ENCODE measurements around the gene PANK1.
"Not testable (repeated sequence)": the region's sequence is repeated elsewhere in the genome, so short reads cannot be mapped to it uniquely, and the experiment has no call there.

The PANK1 gene

GRCh38 chr10:89627830-89628229, 17.2 kb downstream of the PANK1 start:
- in situ Hi-C loops (cut with HindIII; ENCODE audit: low pct_unique_long_range_greater_than_20kb, low sequenced_read_pairs): no loop called here
- DNase-seq (ENCODE audit: low read depth in 1 of 2, low spot score in 1 of 2): no peak
- no peak for TF ChIP-seq JUND (IDR thresholded peaks at IDR 0.05; ENCODE audit: low read depth)

DNA sequence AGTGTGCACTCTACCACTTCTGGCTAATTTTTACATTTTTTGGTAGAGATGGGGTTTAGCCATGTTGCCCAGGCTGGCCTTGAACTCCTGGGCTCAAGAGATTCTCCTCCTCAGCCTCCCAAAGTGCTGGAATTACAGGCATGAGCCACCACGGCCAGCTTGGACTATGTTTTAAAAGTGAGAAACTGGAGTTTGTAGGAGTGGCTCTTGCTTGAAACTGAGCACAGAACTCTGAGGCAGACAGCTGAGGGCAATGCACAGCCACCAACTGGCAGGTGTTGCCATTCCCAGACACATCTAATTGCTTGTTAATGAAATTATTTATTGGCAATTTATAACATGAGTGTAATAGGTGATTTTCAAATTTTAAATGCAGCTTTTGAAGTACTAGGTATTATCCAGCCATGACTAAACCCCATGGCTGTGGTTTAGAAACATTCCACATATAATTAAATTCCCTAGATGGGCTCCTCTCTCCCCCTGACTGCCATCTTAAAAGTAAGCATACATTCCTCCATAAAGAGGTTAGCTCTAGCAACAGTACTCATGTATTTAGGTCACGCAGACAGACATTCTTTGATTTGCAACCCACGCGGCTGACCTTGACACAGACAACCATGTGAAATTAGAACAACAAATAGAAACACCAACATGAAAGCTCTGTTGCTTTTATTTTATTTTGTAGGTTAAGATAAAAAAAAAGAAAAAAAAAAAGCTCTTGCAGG, 19.8 kb downstream of the PANK1 start:
- DNase-seq (ENCODE audit: low read depth in 1 of 2, low spot score in 1 of 2): no peak
- in situ Hi-C loops (cut with HindIII; ENCODE audit: low pct_unique_long_range_greater_than_20kb, low sequenced_read_pairs): no loop called here
- no peak for TF ChIP-seq JUND (IDR thresholded peaks at IDR 0.05; ENCODE audit: low read depth)

- DNase-seq (ENCODE audit: low read depth in 1 of 2, low spot score in 1 of 2): no peak
- TF ChIP-seq JUND (IDR thresholded peaks at IDR 0.05; ENCODE audit: low read depth): no peak
- in situ Hi-C loops (cut with HindIII; ENCODE audit: low pct_unique_long_range_greater_than_20kb, low sequenced_read_pairs): no loop called here
Observed at GRCh38 chr10:89624020-89624419, 21.0 kb downstream of the PANK1 start.

DNA sequence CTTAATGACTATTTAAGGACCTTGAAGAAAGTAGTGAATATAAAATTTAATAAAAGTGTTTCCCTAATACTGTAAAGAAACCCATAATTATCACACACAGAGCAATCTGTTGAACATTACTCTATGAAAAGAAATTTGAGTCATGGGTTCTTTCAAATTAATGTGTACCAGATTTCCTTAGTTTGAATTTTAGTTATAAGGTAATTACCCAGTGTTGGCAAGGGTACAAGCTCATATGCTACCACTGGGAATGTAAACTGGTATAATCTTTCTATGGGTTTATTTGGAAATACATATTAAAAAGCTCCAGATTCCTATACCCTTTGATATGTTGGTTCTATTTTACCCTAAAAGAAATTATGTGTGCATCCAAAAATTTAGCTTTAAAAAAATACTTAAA, 22.9 kb downstream of the PANK1 start:
- no peak for TF ChIP-seq JUND (IDR thresholded peaks at IDR 0.05; ENCODE audit: low read depth)
- in situ Hi-C loops (cut with HindIII; ENCODE audit: low pct_unique_long_range_greater_than_20kb, low sequenced_read_pairs): no loop called here
- no peak for DNase-seq (ENCODE audit: low read depth in 1 of 2, low spot score in 1 of 2)

GRCh38 chr10:89621438-89621837, 23.6 kb downstream of the PANK1 start:
- in situ Hi-C loops (cut with HindIII; ENCODE audit: low pct_unique_long_range_greater_than_20kb, low sequenced_read_pairs): no loop called here
- TF ChIP-seq JUND (IDR thresholded peaks at IDR 0.05; ENCODE audit: low read depth): no peak
- no peak for DNase-seq (ENCODE audit: low read depth in 1 of 2, low spot score in 1 of 2)

GRCh38 chr10:89620296-89620695, 24.7 kb downstream of the PANK1 start:
- peak in 1 of 2 experiments; percentile 49 for DNase-seq (ENCODE audit: low read depth in 1 of 2, low spot score in 1 of 2)
- in situ Hi-C loops (cut with HindIII; ENCODE audit: low pct_unique_long_range_greater_than_20kb, low sequenced_read_pairs): not testable (repeated sequence)

DNA sequence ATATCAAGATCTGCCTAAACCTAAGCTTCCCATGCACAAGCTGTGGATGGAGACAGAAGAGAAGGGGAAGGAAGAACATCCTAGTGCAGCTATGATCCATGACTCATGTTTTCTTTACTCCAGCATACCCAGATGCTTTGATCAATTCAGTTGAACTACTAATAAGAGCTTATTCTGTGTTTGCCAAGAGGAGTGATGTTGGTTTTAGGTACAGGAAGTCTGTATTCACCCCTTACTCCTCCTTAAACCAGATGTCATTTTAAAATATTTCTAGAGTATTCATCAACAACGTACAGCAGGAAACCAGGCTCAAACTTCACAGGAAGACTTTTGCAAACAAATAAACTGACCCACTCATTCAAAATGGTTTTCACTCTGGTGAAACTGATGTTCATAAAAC, 29.2 kb downstream of the PANK1 start:
- no peak for TF ChIP-seq JUND (IDR thresholded peaks at IDR 0.05; ENCODE audit: low read depth)
- DNase-seq (ENCODE audit: low read depth in 1 of 2, low spot score in 1 of 2): no peak
- in situ Hi-C loops (cut with HindIII; ENCODE audit: low pct_unique_long_range_greater_than_20kb, low sequenced_read_pairs): no loop called here

DNA sequence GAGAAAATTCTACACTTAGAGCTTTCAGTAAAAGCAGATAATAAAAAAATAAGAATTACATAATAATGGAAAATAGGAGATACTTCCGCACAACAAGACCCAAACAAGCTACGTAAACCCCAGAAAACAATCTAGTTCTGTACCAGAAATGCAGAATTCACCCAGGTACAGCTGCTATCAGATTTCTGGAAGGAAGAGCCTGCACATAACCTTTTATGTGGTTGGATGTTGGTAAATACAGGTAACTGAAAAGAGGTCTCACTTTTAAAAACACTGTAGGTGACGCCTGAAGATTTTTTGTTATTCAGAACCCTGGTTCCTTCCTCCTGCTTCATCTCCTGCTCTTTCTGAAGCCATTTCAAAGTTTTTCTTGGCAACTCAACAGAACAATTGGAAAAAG, 29.9 kb downstream of the PANK1 start:
- no peak for DNase-seq (ENCODE audit: low read depth in 1 of 2, low spot score in 1 of 2)
- in situ Hi-C loops (cut with HindIII; ENCODE audit: low pct_unique_long_range_greater_than_20kb, low sequenced_read_pairs): no loop called here
- no peak for TF ChIP-seq JUND (IDR thresholded peaks at IDR 0.05; ENCODE audit: low read depth)

DNA sequence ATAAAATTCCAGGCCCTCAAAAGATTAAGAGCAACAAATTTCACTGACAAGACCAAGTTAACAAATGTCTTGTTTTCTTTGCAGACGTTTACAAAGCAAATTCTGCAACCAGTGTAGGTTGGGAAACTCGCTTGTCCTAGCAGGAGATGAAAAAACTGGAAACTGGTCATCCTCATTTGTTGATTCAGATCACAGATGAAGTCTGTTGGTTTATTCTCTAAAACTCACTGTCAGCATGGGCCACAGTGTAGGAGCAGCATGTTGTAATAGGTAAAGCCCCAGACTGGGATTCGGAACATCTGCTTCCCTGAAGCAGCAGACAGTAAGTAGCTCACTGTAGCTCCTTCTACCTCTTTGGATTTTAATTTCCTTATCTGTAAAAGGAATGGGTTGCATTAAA, 31.5 kb downstream of the PANK1 start:
- no peak for DNase-seq (ENCODE audit: low read depth in 1 of 2, low spot score in 1 of 2)
- no peak for TF ChIP-seq JUND (IDR thresholded peaks at IDR 0.05; ENCODE audit: low read depth)
- in situ Hi-C loops (cut with HindIII; ENCODE audit: low pct_unique_long_range_greater_than_20kb, low sequenced_read_pairs): no loop called here

GRCh38 chr10:89611282-89611681, 33.8 kb downstream of the PANK1 start:
- in situ Hi-C loops (cut with HindIII; ENCODE audit: low pct_unique_long_range_greater_than_20kb, low sequenced_read_pairs): no loop called here
- no peak for DNase-seq (ENCODE audit: low read depth in 1 of 2, low spot score in 1 of 2)
- no peak for TF ChIP-seq JUND (IDR thresholded peaks at IDR 0.05; ENCODE audit: low read depth)

DNA sequence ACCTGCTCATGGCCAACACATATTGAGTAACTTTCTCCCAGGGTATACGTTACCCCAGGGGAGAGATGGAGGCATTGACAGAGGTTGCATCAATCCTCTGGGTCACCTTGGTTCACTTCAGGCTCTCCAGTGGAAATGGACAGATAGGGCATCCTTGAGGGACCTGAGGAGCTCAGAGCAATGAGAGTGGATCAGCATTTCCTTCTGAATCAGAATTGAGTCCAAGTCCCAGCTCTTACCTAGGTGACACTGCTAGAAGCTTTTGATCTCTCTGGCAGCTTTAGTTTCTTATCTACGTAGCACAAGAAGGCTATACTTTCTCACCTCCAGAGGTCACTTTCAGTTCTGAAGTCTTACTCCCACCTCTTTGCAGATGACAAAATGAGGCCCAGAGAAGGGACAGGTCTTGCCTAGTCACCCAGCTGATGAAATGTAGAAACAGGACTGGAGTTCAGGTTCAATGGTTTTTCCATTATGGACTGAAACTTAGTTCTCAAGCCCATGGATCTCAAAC, 35.2 kb downstream of the PANK1 start:
- TF ChIP-seq JUND (IDR thresholded peaks at IDR 0.05; ENCODE audit: low read depth): no peak
- in situ Hi-C loops (cut with HindIII; ENCODE audit: low pct_unique_long_range_greater_than_20kb, low sequenced_read_pairs): no loop called here
- no peak for DNase-seq (ENCODE audit: low read depth in 1 of 2, low spot score in 1 of 2)

GRCh38 chr10:89604200-89604599, 40.8 kb downstream of the PANK1 start:
- TF ChIP-seq JUND (IDR thresholded peaks at IDR 0.05; ENCODE audit: low read depth): no peak
- DNase-seq (ENCODE audit: low read depth in 1 of 2, low spot score in 1 of 2): no peak

DNA sequence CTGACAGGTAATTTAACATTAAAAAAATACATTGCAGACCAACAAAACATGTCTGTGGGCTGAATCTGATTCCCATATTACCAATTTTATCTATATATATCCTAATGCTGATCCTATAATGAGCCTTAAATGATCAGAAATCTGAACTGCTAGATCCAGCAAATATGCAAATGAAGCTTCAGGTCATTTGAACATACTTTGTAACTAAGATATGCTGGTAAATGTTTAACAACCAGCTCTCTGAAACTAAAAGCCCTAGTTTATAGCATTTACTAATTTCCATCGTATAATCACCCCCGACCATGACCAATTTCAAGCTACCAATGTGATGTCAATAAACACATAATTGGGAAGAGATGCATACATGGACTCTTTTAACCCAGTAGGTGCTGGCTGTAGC, 42.1 kb downstream of the PANK1 start:
- in situ Hi-C loops (cut with HindIII; ENCODE audit: low pct_unique_long_range_greater_than_20kb, low sequenced_read_pairs): no loop called here
- no peak for DNase-seq (ENCODE audit: low read depth in 1 of 2, low spot score in 1 of 2)
- no peak for TF ChIP-seq JUND (IDR thresholded peaks at IDR 0.05; ENCODE audit: low read depth)

More at GRCh38 chr10:89604200-89604599, 40.8 kb downstream of the PANK1 start:
- in situ Hi-C loops (cut with HindIII; ENCODE audit: low pct_unique_long_range_greater_than_20kb, low sequenced_read_pairs): no loop called here

Measured in T47D (cell line).